Stimulated activated memory B cell treated with anti-CD40 and anti-IgM and Interleukin-4, amounts not matched to agents 10 μg/mL and 1 μg/mL and 100 μg/mL, for 72 hours (primary cell): ENCODE measurements around the gene ERVH48-1.
"Not testable (repeated sequence)": the region's sequence is repeated elsewhere in the genome, so short reads cannot be mapped to it uniquely, and the experiment has no call there.

Source experiments
- ATAC-seq: fragments of 150-1000 bp; cut with Tn5 transposase; 2 replicates; pipeline ENCODE4 v1.10.0; 2021
- H3K27ac Mint-ChIP-seq: one replicate; pipeline ENCODE4 v1.8.0; 2022; ENCODE audit warnings: mild to moderate bottlenecking, mixed read lengths
- H3K27me3 Mint-ChIP-seq: one replicate; pipeline ENCODE4 v1.8.0; 2022; ENCODE audit warnings: mixed read lengths
- H3K36me3 Mint-ChIP-seq: one replicate; pipeline ENCODE4 v1.8.0; 2022; ENCODE audit warnings: mixed read lengths
- H3K4me1 Mint-ChIP-seq: one replicate; pipeline ENCODE4 v1.8.0; 2022; ENCODE audit warnings: mixed read lengths
- H3K4me3 Mint-ChIP-seq: one replicate; pipeline ENCODE4 v1.8.0; 2022; ENCODE audit warnings: mild to moderate bottlenecking, moderate library complexity, mixed read lengths
- H3K9me3 Mint-ChIP-seq: one replicate; pipeline ENCODE4 v1.8.0; 2022; ENCODE audit warnings: mixed read lengths

ERVH48-1 gene

GRCh38 chr21:42956824-42957630 lies 31.6 kb upstream of the ERVH48-1 start:
- H3K4me1 Mint-ChIP-seq = no peaks in the 10 kb centered on the region
- no peak overlapping the region for H3K4me3 Mint-ChIP-seq
- ATAC-seq = peak; percentile 99
- no peaks in the 10 kb centered on the region for H3K27me3 Mint-ChIP-seq
- no peak overlapping the region for H3K27ac Mint-ChIP-seq
- H3K36me3 Mint-ChIP-seq = no peaks in the 10 kb centered on the region
- H3K9me3 Mint-ChIP-seq = no peaks in the 10 kb centered on the region

DNA sequence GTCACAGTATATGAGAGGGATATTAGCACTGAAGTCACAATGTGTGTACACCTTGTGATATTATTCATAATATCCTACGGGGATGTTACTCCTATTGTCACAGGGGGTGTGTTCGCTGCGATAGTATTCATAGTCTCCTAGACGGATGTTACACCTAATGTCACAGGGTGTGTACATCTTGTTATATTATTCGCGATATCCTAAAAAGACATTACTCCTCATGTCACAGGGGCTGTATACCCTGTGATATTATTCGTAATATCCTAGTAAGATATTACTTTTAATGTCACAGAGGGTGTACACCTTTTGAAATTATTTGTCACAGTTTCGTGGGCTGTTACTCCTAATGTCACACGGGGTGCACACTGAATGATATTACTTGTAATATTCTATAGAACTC lies 25.8 kb upstream of the ERVH48-1 start:
- H3K4me3 Mint-ChIP-seq = not testable (repeated sequence)

GRCh38 chr21:42949094-42949755 lies 23.8 kb upstream of the ERVH48-1 start:
- Mint-ChIP-seq H3K36me3 (peaks cover 15% of the 10 kb centered on the region), H3K27me3 (peaks cover 12% of the 10 kb centered on the region)
- not testable (repeated sequence) for H3K4me1 Mint-ChIP-seq, ATAC-seq, H3K27ac Mint-ChIP-seq, H3K9me3 Mint-ChIP-seq, H3K4me3 Mint-ChIP-seq

More for the DNA sequence above, 25.8 kb upstream of the ERVH48-1 start:
- H3K27ac Mint-ChIP-seq, H3K9me3 Mint-ChIP-seq, ATAC-seq, H3K4me1 Mint-ChIP-seq: not testable (repeated sequence)
- peaks cover 12% of the 10 kb centered on the region for H3K27me3 Mint-ChIP-seq
- peaks cover 15% of the 10 kb centered on the region for H3K36me3 Mint-ChIP-seq

GRCh38 chr21:42942244-42942643 lies 16.8 kb upstream of the ERVH48-1 start:
- H3K9me3 Mint-ChIP-seq = no peaks in the 10 kb centered on the region
- H3K4me3 Mint-ChIP-seq = no peak overlapping the region

GRCh38 chr21:42941696-42942085 lies 16.3 kb upstream of the ERVH48-1 start:
- Mint-ChIP-seq H3K4me1 (peaks cover 13% of the 10 kb centered on the region), H3K27ac (no peak overlapping the region), H3K36me3 (no peaks in the 10 kb centered on the region), H3K9me3 (no peaks in the 10 kb centered on the region), H3K4me3 (no peak overlapping the region), H3K27me3 (no peaks in the 10 kb centered on the region)
- no peak for ATAC-seq

More at GRCh38 chr21:42942244-42942643, 16.8 kb upstream of the ERVH48-1 start:
- Mint-ChIP-seq H3K27ac (no peak overlapping the region), H3K4me1 (peaks cover 8% of the 10 kb centered on the region), H3K27me3 (no peaks in the 10 kb centered on the region), H3K36me3 (no peaks in the 10 kb centered on the region)
- no peak for ATAC-seq

DNA sequence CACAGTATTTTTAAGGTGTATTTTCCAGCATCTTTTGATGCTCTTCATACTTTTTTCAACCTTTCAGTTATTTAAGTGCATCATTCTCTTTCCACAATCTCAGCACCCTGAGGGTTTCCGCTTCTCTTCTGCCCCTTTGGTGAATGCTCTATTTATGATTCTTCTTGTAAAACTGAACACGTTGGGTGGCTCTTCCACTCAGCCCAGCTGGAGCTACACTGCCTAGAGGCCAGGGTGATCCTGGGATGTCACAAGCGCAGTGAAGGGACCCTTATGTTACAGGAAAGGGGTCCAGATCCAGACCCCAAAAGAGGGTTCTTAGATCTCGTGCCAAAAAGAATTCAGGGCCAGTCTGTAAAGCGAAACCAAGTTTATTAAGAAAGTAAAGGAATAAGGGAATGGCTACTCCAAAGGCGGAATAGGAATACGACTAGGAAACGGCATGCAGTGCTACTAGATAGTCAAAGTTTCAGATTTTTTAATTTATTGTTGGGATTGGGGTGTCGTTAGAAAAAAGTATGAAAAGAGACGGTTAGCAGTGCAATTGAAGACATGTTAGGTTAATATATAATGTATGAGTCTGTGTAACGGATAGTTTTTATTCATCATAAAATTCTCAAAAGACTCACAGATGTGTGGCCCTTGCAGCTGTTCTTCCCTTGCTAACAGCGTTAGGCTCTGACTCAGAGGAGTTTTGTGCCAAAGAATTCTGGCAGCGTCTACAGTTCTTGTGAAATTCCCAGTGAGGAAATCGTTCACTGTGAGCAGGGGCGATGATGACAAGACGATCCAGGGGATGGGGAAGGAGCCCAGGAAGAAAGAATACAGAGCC lies 14.4 kb upstream of the ERVH48-1 start:
- Mint-ChIP-seq H3K27ac (no peak overlapping the region), H3K27me3 (no peaks in the 10 kb centered on the region), H3K4me1 (peaks cover 19% of the 10 kb centered on the region), H3K4me3 (no peak overlapping the region), H3K9me3 (no peaks in the 10 kb centered on the region), H3K36me3 (no peaks in the 10 kb centered on the region)
- ATAC-seq = no peak

DNA sequence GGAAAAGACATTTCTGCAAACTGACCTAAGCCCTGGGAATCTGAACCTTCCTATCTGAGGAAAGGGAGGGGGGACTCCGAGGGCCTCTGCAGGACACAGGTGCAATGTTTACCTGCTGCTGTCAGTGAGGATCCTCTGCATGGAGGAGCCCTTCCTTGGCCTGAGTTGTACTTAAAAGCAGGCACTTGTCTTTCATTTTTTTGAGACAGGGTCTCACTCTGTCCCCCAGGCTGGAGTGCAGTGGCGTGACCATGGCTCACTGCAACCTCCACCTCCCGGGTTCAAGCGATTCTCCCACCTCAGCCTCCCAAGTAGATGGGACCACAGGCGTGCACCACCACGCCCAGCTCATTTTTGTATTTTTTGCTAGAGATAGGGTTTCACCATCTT lies 13.2 kb upstream of the ERVH48-1 start:
- H3K36me3 Mint-ChIP-seq, H3K27me3 Mint-ChIP-seq, H3K9me3 Mint-ChIP-seq, ATAC-seq, H3K4me3 Mint-ChIP-seq, H3K27ac Mint-ChIP-seq: not testable (repeated sequence)
- peaks cover 19% of the 10 kb centered on the region for H3K4me1 Mint-ChIP-seq

GRCh38 chr21:42937960-42938605 lies 12.7 kb upstream of the ERVH48-1 start:
- Mint-ChIP-seq H3K4me1 (peaks cover 19% of the 10 kb centered on the region), H3K27ac (peak overlapping the region; percentile 53), H3K27me3 (no peaks in the 10 kb centered on the region), H3K4me3 (no peak overlapping the region), H3K36me3 (no peaks in the 10 kb centered on the region), H3K9me3 (no peaks in the 10 kb centered on the region)
- no peak for ATAC-seq

DNA sequence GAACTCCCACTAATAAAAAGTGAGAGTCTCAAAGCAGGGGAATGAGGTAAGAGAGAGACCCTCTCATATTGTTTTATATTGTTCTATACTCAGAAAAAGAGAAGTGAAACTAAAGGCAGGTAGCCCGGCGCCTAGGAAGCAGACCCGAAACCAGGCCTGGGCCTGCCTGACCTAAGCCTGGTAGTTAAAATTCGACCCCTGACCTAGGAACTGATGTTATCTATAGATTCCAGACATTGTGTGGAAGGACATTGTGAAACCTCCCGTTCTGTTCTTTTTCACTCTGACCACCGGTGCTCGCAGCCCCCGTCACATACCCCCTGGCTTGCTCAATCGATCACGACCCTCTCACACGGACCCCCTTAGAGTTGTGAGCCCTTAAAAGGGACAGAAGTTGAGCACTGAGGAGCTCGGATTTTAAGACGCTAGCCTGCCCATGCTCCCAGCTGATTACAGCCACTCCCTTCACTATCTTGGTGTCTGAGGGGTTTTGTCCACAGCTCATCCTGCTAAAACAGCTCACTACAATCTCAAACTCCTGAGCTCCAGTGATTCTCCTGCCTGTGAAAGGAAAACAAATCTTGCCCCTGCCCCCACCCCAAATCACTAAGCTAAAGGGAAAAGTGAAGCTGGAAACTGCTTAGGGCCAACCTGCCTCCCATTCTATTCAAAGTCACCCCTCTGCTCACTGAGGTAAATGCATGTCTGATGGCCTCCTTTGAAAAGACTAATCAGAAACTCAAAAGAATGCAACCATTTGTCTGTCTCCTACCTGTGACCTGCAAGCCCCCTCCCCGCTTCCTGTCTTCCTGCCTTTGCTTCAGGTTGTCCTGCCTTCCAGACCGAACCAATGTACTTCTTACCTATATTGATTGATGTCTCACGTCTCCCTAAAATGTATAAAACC lies 11.9 kb upstream of the ERVH48-1 start:
- not testable (repeated sequence) for H3K9me3 Mint-ChIP-seq, ATAC-seq, H3K4me3 Mint-ChIP-seq, H3K36me3 Mint-ChIP-seq, H3K27me3 Mint-ChIP-seq
- peaks cover 25% of the 10 kb centered on the region for H3K4me1 Mint-ChIP-seq
- peak overlapping the region; percentile 53 for H3K27ac Mint-ChIP-seq

GRCh38 chr21:42936360-42936759 lies 10.9 kb upstream of the ERVH48-1 start:
- peak overlapping the region; percentile 53 for H3K27ac Mint-ChIP-seq
- H3K4me3 Mint-ChIP-seq, H3K36me3 Mint-ChIP-seq, ATAC-seq, H3K27me3 Mint-ChIP-seq, H3K9me3 Mint-ChIP-seq: not testable (repeated sequence)
- H3K4me1 Mint-ChIP-seq = peaks cover 34% of the 10 kb centered on the region

DNA sequence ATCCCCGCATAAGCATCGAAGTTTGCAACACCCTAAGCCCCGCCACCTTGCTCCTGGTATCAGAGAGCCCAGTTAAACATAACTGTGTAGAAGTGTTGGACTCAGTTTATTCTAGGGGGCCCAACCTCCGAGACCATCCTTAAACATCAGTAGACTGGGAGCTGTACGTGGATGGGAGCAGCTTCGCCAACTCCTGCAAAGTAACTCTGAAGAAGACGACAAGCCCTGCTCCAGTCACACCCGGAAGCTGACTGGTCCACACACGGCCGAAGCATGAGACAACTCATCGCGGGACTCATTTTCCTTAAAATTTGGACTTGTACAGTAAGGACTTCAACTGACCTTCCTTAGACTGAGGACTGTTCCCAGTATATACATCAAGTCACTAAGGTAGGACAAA lies 8.5 kb upstream of the ERVH48-1 start:
- H3K36me3 Mint-ChIP-seq, H3K27ac Mint-ChIP-seq, H3K4me3 Mint-ChIP-seq, H3K27me3 Mint-ChIP-seq, H3K9me3 Mint-ChIP-seq, ATAC-seq: not testable (repeated sequence)
- peaks cover 37% of the 10 kb centered on the region for H3K4me1 Mint-ChIP-seq

DNA sequence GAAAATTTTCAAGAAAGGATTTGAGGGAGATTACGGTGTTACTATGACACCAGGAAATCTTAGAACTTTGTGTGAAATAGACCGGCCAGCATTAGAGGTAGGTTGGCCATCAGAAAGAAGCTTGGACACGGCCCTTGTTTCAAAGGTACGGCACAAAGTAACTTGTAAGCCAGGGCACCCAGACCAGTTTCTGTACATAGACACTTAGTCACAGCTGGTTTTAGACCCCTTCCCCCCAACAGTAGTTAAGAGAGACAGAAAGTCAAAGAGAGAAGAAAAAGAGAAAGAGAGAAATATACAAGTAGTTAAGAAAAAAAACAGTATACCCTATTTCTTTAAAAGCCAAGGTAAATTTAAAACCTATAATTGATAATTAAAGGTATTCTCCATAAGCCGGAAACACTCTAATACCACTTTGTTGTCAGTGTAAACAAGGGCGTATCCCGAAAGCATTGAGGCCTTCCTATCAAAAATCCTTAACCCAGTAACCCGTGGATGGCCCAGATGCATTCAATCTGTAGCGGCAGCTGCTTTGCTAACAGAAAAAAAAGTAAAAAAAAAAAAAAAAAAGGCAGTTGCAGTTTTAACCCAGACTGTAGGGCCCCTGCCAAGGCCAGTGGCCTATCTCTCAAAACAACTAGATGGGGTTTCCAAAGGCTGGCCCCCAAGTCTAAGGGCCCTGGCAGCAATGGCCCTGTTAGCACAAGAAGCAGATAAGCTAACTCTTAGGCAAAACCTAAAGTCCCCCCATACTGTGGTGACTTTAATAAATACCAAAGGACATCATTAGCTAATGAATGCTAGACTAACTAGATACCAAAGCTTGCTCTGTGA lies 7.9 kb upstream of the ERVH48-1 start:
- not testable (repeated sequence) for ATAC-seq, H3K36me3 Mint-ChIP-seq, H3K9me3 Mint-ChIP-seq, H3K4me3 Mint-ChIP-seq, H3K27me3 Mint-ChIP-seq
- Mint-ChIP-seq H3K4me1 (peaks cover 37% of the 10 kb centered on the region), H3K27ac (peak overlapping the region; percentile 11)

GRCh38 chr21:42932378-42933136 lies 7.1 kb upstream of the ERVH48-1 start:
- H3K27ac Mint-ChIP-seq = peak overlapping the region; percentile 11
- not testable (repeated sequence) for H3K9me3 Mint-ChIP-seq, H3K36me3 Mint-ChIP-seq, H3K4me3 Mint-ChIP-seq, ATAC-seq, H3K27me3 Mint-ChIP-seq
- H3K4me1 Mint-ChIP-seq = peaks cover 32% of the 10 kb centered on the region
